Measurements from ENCODE around the gene GP1BB.

GP1BB gene

DNA sequence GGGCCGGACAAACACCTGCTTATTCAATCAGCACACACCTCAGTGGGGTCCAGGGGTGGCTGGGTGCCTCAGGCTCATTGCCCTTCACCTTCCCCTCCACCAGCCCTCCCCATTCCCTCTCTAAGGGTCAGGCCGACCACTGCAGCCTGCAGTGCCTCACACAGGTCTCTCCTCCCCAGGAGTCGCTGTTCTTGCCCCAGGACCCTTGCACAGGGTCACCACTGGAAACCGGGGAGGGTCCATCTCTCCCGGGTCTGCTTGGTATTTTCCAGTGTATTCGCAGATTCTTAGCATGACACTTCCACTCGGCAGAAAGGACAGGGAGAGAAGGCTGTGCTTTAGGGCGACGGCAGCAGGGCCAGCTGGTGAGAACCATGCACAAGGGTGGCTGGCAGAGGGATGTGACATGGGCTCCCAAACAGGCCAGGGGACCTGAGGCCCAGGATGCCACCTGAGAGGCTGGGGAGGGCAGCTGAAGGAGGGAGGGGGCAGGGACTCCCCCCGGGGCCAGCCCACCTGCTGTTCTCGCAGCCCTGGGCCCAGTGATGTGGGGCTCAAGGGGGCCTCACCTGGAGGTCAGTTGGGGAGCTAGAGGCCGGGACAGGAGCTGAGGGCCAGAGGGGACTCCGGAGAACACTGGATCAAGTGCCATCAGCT lies 21.1 kb downstream of the GP1BB start:
- H3K9ac ChIP-seq (ENCODE audit: low read length): no peak overlapping the region
- no peaks in the 10 kb centered on the region for H3K36me3 ChIP-seq (replicated peaks; ENCODE audit: low read depth, low read length)
- H3K27ac ChIP-seq (ENCODE audit: low read length): no peak overlapping the region
- H3K27me3 ChIP-seq (ENCODE audit: low read depth, low read length): peaks cover 13% of the 10 kb centered on the region
- H3K9me3 ChIP-seq (ENCODE audit: insufficient read depth, low read length): no peaks in the 10 kb centered on the region
- H3K4me2 ChIP-seq (ENCODE audit: low read length): no peak overlapping the region
- TF ChIP-seq EZH2phosphoT487 (IDR thresholded peaks at IDR 0.05; ENCODE audit: low read depth): no peak
- TF ChIP-seq, protein P1, sequence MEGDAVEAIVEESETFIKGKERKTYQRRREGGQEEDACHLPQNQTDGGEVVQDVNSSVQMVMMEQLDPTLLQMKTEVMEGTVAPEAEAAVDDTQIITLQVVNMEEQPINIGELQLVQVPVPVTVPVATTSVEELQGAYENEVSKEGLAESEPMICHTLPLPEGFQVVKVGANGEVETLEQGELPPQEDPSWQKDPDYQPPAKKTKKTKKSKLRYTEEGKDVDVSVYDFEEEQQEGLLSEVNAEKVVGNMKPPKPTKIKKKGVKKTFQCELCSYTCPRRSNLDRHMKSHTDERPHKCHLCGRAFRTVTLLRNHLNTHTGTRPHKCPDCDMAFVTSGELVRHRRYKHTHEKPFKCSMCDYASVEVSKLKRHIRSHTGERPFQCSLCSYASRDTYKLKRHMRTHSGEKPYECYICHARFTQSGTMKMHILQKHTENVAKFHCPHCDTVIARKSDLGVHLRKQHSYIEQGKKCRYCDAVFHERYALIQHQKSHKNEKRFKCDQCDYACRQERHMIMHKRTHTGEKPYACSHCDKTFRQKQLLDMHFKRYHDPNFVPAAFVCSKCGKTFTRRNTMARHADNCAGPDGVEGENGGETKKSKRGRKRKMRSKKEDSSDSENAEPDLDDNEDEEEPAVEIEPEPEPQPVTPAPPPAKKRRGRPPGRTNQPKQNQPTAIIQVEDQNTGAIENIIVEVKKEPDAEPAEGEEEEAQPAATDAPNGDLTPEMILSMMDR (IDR thresholded peaks at IDR 0.05; ENCODE audit: low read depth, low read length): no peak
- no peak overlapping the region for H2AFZ ChIP-seq (ENCODE audit: low read depth, low read length)
- H3K79me2 ChIP-seq (ENCODE audit: low read length): no peaks in the 10 kb centered on the region
- no peaks in the 10 kb centered on the region for H4K20me1 ChIP-seq (ENCODE audit: insufficient read depth, low read length)
- H3K4me3 ChIP-seq (ENCODE audit: low read length): no peak overlapping the region
- no peaks in the 10 kb centered on the region for H3K4me1 ChIP-seq (ENCODE audit: low read length)

DNA sequence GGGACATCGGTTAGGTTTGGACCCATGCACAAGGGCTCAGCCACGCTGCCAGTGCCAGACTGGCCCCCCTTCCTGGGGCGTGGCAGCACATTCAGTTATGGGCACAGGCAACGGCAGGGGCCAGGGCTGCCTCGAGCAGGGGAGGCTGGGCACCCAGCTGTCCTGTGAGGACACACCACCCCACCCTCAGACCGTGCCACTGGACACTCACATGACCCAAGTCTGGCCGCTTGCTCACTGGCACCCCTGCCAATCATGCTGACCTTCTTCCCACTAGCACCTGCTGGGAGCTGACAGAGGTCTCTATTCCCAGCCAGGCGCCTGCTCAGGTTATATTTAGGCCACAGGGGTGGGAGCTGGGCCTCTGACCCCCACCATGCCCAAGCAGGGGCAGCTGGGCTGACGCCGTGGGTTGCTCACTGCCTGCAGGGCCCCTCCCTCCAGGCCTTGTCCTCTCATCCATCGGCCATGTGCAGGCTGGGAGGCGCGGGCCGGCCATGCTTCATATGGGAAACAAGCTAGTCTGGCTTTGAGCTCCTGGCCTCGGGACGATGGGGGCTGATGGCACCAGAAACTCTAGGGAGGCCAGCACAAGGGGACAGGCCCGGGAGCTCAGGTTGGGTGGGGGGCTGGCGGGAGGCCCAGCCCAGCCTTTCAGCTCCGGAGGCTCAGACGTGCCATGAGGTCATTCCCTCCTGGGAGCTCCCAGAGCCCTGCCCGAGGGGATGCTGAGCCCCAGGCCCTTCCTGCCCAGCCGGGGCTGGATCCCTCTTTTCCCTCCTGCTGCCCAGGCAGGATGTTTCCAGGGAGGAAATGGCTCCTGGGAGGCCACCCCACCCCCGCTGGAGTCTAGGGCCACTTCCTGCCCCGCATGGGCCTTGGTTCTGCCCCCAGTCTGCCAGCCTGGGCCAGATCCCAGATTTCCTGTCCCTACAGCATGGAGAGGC lies 22.1 kb downstream of the GP1BB start:
- H3K4me1 ChIP-seq (ENCODE audit: low read length): no peaks in the 10 kb centered on the region
- no peak overlapping the region for H3K4me2 ChIP-seq (ENCODE audit: low read length)
- no peak for TF ChIP-seq EZH2phosphoT487 (IDR thresholded peaks at IDR 0.05; ENCODE audit: low read depth)
- TF ChIP-seq, protein P1 (IDR thresholded peaks at IDR 0.05; ENCODE audit: low read depth, low read length): no peak
- no peak overlapping the region for H3K4me3 ChIP-seq (ENCODE audit: low read length)
- no peaks in the 10 kb centered on the region for H3K79me2 ChIP-seq (ENCODE audit: low read length)
- H3K27me3 ChIP-seq (ENCODE audit: low read depth, low read length): peaks cover 14% of the 10 kb centered on the region
- no peak overlapping the region for H2AFZ ChIP-seq (ENCODE audit: low read depth, low read length)
- no peak overlapping the region for H3K9ac ChIP-seq (ENCODE audit: low read length)
- no peak overlapping the region for H3K27ac ChIP-seq (ENCODE audit: low read length)
- no peaks in the 10 kb centered on the region for H3K9me3 ChIP-seq (ENCODE audit: insufficient read depth, low read length)
- H4K20me1 ChIP-seq (ENCODE audit: insufficient read depth, low read length): no peaks in the 10 kb centered on the region
- no peaks in the 10 kb centered on the region for H3K36me3 ChIP-seq (replicated peaks; ENCODE audit: low read depth, low read length)

DNA sequence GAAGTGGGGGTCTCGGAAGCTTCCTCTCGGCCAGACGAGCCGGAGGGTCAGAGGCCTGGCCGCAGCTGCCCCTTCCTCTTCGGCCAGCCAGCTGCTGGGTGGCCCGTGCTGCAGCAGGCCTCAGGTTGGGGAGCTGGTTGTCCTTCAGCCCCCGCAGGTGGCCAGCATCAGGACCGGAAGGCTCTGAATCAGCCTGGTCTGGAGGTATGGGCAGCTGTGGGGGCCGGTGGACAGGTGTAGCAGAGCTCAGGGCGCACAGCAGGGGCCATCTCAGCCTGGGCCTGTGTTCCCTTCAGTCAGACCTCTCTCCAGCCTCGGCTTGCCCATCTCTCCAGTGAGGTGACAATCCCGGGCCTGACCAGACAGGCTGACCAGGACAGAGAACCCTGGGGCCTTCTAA lies 23.4 kb downstream of the GP1BB start:
- no peak overlapping the region for H3K9ac ChIP-seq (ENCODE audit: low read length)
- H3K79me2 ChIP-seq (ENCODE audit: low read length): no peaks in the 10 kb centered on the region
- no peaks in the 10 kb centered on the region for H3K36me3 ChIP-seq (replicated peaks; ENCODE audit: low read depth, low read length)
- H3K4me2 ChIP-seq (ENCODE audit: low read length): no peak overlapping the region
- no peak overlapping the region for H2AFZ ChIP-seq (ENCODE audit: low read depth, low read length)
- no peaks in the 10 kb centered on the region for H3K9me3 ChIP-seq (ENCODE audit: insufficient read depth, low read length)
- no peak overlapping the region for H3K4me3 ChIP-seq (ENCODE audit: low read length)
- H3K4me1 ChIP-seq (ENCODE audit: low read length): no peaks in the 10 kb centered on the region
- no peaks in the 10 kb centered on the region for H4K20me1 ChIP-seq (ENCODE audit: insufficient read depth, low read length)
- TF ChIP-seq, protein P1 (IDR thresholded peaks at IDR 0.05; ENCODE audit: low read depth, low read length): no peak
- TF ChIP-seq EZH2phosphoT487 (IDR thresholded peaks at IDR 0.05; ENCODE audit: low read depth): no peak
- no peak overlapping the region for H3K27ac ChIP-seq (ENCODE audit: low read length)
- peaks cover 18% of the 10 kb centered on the region for H3K27me3 ChIP-seq (ENCODE audit: low read depth, low read length)

- no peak overlapping the region for H2AFZ ChIP-seq (ENCODE audit: low read depth, low read length)
- no peaks in the 10 kb centered on the region for H3K9me3 ChIP-seq (ENCODE audit: insufficient read depth, low read length)
- no peaks in the 10 kb centered on the region for H3K4me1 ChIP-seq (ENCODE audit: low read length)
- no peaks in the 10 kb centered on the region for H4K20me1 ChIP-seq (ENCODE audit: insufficient read depth, low read length)
- no peak overlapping the region for H3K27ac ChIP-seq (ENCODE audit: low read length)
- no peak for TF ChIP-seq EZH2phosphoT487 (IDR thresholded peaks at IDR 0.05; ENCODE audit: low read depth)
- TF ChIP-seq, protein P1 (IDR thresholded peaks at IDR 0.05; ENCODE audit: low read depth, low read length): no peak
- no peak overlapping the region for H3K4me3 ChIP-seq (ENCODE audit: low read length)
- H3K4me2 ChIP-seq (ENCODE audit: low read length): no peak overlapping the region
- H3K36me3 ChIP-seq (replicated peaks; ENCODE audit: low read depth, low read length): no peaks in the 10 kb centered on the region
- peaks cover 18% of the 10 kb centered on the region for H3K27me3 ChIP-seq (ENCODE audit: low read depth, low read length)
- no peaks in the 10 kb centered on the region for H3K79me2 ChIP-seq (ENCODE audit: low read length)
- no peak overlapping the region for H3K9ac ChIP-seq (ENCODE audit: low read length)
Measured at GRCh38 chr22:19747551-19747950, 24.2 kb downstream of the GP1BB start.

Data from OCI-LY3 (cell line).